HepG2 (cell line): ENCODE results near the gene FAIM. TPM values are rescaled to one million over a fixed set of nuclear protein-coding genes. Genes with fewer than 3 reads are reported as not detected.

ENCODE experiments used
- CREB1 ChIP-seq, 2 experiments: fragments of 450-650 bp in 1 of 2; IDR thresholded peaks; 2 replicates each; pipeline ENCODE4 v1.6.1; 2016 to 2017; ENCODE audit warnings: control low read depth in 1 of 2, mild to moderate bottlenecking in 1 of 2, missing compliant biosample characterization in 1 of 2, missing genetic modification characterization in 1 of 2
- KLF16 ChIP-seq, 2 experiments: sonication (generic) in 1 of 2; formaldehyde crosslinking in 1 of 2; IDR thresholded peaks; 2 replicates each; pipeline versions ENCODE4 v1.6.1 to v1.8.0; 2016 to 2023; ENCODE audit warnings: missing genetic modification reagents in 2 of 2, missing compliant biosample characterization in 1 of 2
- MLXIP ChIP-seq: sonication (generic); formaldehyde crosslinking; IDR thresholded peaks from 2 replicates; pipeline ENCODE4 v1.9.0; 2021; ENCODE audit warnings: missing genetic modification reagents, borderline replicate concordance
- MXD1 ChIP-seq: sonication (generic); formaldehyde crosslinking; IDR thresholded peaks from 2 replicates; pipeline ENCODE4 v1.4.0; 2020; ENCODE audit warnings: mild to moderate bottlenecking, missing genetic modification reagents
- NFYC ChIP-seq: IDR thresholded peaks from 2 replicates; pipeline ENCODE4 v1.6.1; 2016; ENCODE audit warnings: missing genetic modification reagents, missing compliant biosample characterization
- PLRG1 ChIP-seq: fragments of 450-650 bp; conservative IDR thresholded peaks from 2 replicates; pipeline ENCODE4 v1.6.1; 2016
- TOE1 ChIP-seq: sonication (generic); formaldehyde crosslinking; IDR thresholded peaks from 2 replicates; pipeline ENCODE4 v1.4.0; 2020; ENCODE audit warnings: mild to moderate bottlenecking, missing genetic modification reagents
- ZHX2 ChIP-seq, 2 experiments: sonication (generic) in 1 of 2; formaldehyde crosslinking in 1 of 2; IDR thresholded peaks; 2 replicates each; pipeline versions ENCODE4 v1.6.1 to v1.9.0; 2014 to 2022; ENCODE audit warnings: antibody characterized with exemption in 1 of 2, borderline replicate concordance in 1 of 2, inconsistent platforms in 1 of 2, low read depth in 1 of 2, missing genetic modification reagents in 1 of 2
- ZKSCAN8 ChIP-seq: IDR thresholded peaks from 2 replicates; pipeline ENCODE4 v1.6.1; 2016; ENCODE audit warnings: borderline replicate concordance, missing genetic modification reagents, missing compliant biosample characterization
- ZNF3 ChIP-seq: IDR thresholded peaks from 2 replicates; pipeline ENCODE4 v1.7.0; 2017; ENCODE audit warnings: inconsistent platforms
- ZNF414 ChIP-seq: sonication (generic); formaldehyde crosslinking; IDR thresholded peaks from 2 replicates; pipeline ENCODE4 v1.5.0; 2020; ENCODE audit warnings: missing genetic modification reagents
- ZNF512B ChIP-seq: sonication (generic); formaldehyde crosslinking; IDR thresholded peaks from 2 replicates; pipeline ENCODE4 v1.5.1; 2020; ENCODE audit warnings: missing genetic modification reagents, mild to moderate bottlenecking, borderline replicate concordance
- ZNF619 ChIP-seq: sonication (generic); formaldehyde crosslinking; IDR thresholded peaks from 2 replicates; pipeline ENCODE4 v1.4.0; 2020; ENCODE audit warnings: mild to moderate bottlenecking, missing genetic modification reagents
- polyA plus RNA-seq, 8 experiments: library from polyadenylated mRNA; depleted of rRNA in 3 of 8; stranded (reverse) in 7 of 8; unstranded in 1 of 8; fragments of >200 nt; fragmentation: Illumina TruSeq in 4 of 8; extraction: Trizol in 4 of 8; gene quantifications; 2 replicates each; pipeline versions ENCODE4 v1.2.1 to v1.2.3, GENCODE V29; 2011 to 2016; ENCODE audit warnings: low read depth in 4 of 8, missing spikeins in 1 of 8, mixed read lengths in 1 of 8; ENCODE audit not compliant: insufficient read depth in 1 of 8
- total RNA-seq, 5 experiments: library from RNA; depleted of rRNA; stranded (reverse); fragments of >200 nt; fragmentation: Illumina TruSeq; extraction: Trizol; gene quantifications; 2 replicates each; pipeline ENCODE4 v1.2.3, GENCODE V29; 2016; ENCODE audit warnings: low read depth in 1 of 5

FAIM gene
- total and polyA plus RNA-seq, 2 of the 13 experiments (the other 11 are each of a cell fraction or from before 2014, with no cell fraction given), result 4.3 to 25.8 TPM

- TF ChIP-seq ZHX2 (IDR thresholded peaks at IDR 0.05; ENCODE audit: low read depth), result no peak
- TF ChIP-seq ZHX2 (CRISPR knock-in tag; IDR thresholded peaks at IDR 0.05; ENCODE audit: borderline replicate concordance), result 0 out of 2 replicates have a peak, but pooled peaks have one; percentile 47
- TF ChIP-seq ZNF3 (CRISPR knock-in tag), result peak; percentile 52; the same call in 1 of the 2 replicates
- no peak for TF ChIP-seq ZKSCAN8 (CRISPR knock-in tag)
- TF ChIP-seq PLRG1, result no peak
- peak; percentile 90; the same call in 1 of the 2 replicates for TF ChIP-seq ZNF414 (CRISPR knock-in tag)
- peak; percentile 42; the same call in 1 of the 2 replicates for TF ChIP-seq TOE1 (CRISPR knock-in tag)
- peak; percentile 93 for TF ChIP-seq MXD1 (CRISPR knock-in tag)
- no peak for TF ChIP-seq NFYC
- peak in 1 of 2 experiments; percentile 85; a peak in 2 of 4 replicates for TF ChIP-seq KLF16 (CRISPR knock-in tag; IDR thresholded peaks at IDR 0.05)
- TF ChIP-seq MLXIP (CRISPR knock-in tag), result peak; percentile 73
- peak; percentile 54; the same call in 1 of the 2 replicates for TF ChIP-seq ZNF512B (CRISPR knock-in tag)
- TF ChIP-seq ZNF619, result no peak
- no peak for TF ChIP-seq CREB1 (IDR thresholded peaks at IDR 0.05)
- TF ChIP-seq CREB1 (CRISPR knock-in tag; IDR thresholded peaks at IDR 0.05), result no peak
These were observed at the start of gene FAIM (continued) for GRCh38 chr3:138608322-138609135.
